ENCODE data around the gene TYROBP.

The TYROBP gene

DNA sequence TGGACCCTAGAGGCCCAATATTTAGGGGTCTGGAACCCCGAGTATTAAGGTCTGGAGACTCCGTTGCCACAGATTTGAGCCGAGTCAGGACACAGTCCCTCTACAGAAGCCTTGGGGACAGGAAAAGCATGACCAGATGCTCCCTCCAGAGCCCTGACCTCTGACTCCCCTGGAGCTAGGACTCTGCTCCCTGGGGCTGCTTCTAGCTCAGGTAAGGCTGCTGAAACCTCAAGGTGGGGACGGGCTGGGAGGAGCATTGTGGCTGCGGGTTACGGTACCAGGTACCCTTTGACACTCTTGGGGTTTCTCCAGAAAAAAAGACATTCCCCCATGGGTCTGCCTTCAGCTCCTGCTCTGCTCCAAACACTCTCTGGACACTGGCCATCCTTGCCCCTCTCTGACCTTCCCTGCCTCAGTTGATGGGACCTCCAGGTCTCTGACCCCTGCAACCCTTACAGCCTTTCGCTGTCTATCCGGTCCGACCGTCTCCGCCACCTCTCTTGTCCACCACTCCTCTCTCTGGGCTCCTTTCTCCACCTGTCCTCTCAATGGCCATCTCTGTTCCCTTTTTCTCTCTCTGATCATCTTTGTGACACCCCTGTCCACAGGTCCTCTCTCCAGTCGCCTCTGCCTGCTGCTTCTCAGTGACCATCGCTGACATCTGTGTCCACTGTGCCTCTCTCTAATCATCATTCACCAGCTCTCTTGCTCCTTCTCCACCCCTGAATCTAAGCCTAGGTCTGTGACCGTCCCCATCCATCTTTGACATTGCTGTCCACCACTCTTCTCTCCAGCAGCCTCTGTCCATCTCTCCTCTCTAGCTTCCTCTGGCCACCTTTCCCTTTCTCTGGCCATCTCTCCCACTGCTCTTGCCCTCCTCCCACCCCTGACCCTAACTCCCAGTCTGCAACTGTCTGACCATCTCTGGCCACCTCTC is 29.5 kb upstream of the TYROBP start:
- peak overlapping the region; percentile 53 for H3K4me3 ChIP-seq (ENCODE audit: low read length)
- DNase-seq (ENCODE audit: low read depth), result no peak
- TF ChIP-seq, protein P1, sequence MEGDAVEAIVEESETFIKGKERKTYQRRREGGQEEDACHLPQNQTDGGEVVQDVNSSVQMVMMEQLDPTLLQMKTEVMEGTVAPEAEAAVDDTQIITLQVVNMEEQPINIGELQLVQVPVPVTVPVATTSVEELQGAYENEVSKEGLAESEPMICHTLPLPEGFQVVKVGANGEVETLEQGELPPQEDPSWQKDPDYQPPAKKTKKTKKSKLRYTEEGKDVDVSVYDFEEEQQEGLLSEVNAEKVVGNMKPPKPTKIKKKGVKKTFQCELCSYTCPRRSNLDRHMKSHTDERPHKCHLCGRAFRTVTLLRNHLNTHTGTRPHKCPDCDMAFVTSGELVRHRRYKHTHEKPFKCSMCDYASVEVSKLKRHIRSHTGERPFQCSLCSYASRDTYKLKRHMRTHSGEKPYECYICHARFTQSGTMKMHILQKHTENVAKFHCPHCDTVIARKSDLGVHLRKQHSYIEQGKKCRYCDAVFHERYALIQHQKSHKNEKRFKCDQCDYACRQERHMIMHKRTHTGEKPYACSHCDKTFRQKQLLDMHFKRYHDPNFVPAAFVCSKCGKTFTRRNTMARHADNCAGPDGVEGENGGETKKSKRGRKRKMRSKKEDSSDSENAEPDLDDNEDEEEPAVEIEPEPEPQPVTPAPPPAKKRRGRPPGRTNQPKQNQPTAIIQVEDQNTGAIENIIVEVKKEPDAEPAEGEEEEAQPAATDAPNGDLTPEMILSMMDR (conservative IDR thresholded peaks at IDR 0.05; ENCODE audit: low read length), result no peak

DNA sequence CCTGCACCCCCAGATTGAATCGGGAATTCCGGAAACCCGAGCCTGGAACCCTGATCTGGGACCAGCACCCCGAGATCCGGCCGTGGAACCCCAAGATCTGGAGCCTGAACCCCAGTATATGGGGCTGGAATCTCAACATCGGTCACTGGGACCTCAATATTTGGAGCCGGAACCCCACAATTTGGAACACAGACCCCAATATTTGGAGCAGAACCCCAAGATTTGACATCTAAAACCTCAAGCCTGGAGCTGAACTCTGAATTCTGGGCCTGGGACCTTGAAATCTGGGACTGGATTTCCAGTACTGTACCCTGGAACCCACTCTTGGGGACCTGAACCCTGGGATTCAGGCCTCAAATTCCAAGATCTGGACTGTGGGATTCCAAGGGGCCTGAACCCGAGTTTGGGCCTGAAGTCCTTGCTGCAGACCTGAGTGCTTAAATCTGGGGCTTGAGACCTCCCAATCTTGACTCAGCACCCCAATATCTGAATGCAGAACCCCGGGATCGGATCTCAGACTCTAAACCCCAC is 28.7 kb upstream of the TYROBP start:
- TF ChIP-seq, protein P1 (conservative IDR thresholded peaks at IDR 0.05; ENCODE audit: low read length), result no peak
- no peak for DNase-seq (ENCODE audit: low read depth)

DNA sequence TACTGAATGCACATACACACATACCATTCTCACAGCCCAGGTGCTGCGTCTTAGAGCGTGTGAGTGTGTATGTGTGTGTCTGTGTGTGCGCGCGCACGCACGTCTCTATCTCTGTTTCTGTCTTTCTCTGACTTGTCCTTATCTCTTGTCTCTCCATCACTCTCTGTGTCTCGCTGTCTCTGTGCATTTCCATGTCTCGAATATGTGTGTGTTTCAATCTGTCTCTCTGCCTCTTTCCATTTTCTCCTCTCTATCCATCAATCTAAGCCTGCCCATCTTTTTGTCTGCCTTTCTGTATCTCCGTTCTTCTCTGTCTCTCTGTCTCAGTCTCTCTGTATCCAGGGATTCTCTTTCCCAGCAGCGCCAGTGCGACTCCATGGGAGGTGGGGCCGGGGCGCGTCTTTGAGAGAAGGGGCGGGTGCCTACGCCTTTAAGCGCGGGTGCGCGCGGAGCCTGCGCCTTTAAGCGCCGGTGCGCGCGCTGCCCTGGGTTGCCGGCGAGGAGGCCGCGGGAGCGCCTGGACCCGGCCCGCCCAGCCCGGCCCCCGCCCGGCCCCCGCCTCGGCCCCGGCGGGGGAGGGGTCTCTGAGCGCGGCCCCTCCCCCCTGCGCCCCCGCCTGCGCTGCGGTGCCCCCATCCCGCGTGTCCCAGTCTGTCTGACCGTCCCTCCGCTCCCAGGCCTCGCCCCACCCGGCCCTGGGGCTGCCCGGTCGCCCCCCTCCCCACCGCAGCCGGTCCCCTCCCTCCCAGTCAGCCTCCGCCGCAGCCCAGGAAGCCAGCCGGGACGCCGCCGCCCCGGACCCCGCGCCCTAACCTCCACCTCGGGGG is 28.0 kb upstream of the TYROBP start, which contains the start of gene LRFN3:
Gene LRFN3, plus strand, starts transcription at position 464 of the 827 bp plus-strand sequence. CDS start 3,052 bp downstream, outside the sequence.
- TF ChIP-seq, protein P1 (conservative IDR thresholded peaks at IDR 0.05; ENCODE audit: low read length), result no peak
- peak; percentile 61 for DNase-seq (ENCODE audit: low read depth)
- H3K4me3 ChIP-seq (ENCODE audit: low read length), result peak within 1 kb of the TSS; percentile 53

More for the DNA sequence above, 28.7 kb upstream of the TYROBP start:
- H3K4me3 ChIP-seq (ENCODE audit: low read length), result peak overlapping the region; percentile 53

DNA sequence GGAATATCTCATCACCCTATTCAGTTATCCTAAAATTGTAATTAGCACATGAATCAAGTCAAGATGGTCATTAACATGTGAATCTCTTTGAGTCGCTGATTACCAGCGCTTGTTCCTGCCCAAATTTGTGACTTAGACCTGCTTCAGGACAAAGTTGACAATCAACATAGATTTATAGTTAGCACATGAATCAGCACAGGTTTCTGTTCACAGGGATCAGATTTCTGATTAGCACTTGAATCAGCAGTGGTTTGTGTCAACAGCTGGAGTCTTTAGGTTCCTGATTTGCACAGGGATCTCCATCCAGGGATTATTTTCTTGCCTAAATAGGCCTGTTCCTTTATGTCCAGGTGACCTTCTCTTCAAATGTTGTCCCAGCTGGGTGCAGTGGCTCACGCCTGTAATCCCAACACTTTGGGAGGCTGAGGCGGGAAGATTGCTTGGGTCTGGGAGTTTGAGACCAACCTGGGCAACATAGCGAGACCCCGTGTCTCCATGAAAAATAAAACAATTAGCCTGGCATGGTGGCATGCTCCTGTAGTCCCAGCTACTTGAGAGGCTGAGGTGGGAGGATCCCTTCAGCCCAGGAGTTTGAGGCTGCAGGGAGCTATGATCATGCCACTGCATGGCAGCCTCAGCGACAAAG is 24.3 kb upstream of the TYROBP start:
- TF ChIP-seq, protein P1 (conservative IDR thresholded peaks at IDR 0.05; ENCODE audit: low read length), result no peak
- no peak for DNase-seq (ENCODE audit: low read depth)
- no peak overlapping the region for H3K4me3 ChIP-seq (ENCODE audit: low read length)

DNA sequence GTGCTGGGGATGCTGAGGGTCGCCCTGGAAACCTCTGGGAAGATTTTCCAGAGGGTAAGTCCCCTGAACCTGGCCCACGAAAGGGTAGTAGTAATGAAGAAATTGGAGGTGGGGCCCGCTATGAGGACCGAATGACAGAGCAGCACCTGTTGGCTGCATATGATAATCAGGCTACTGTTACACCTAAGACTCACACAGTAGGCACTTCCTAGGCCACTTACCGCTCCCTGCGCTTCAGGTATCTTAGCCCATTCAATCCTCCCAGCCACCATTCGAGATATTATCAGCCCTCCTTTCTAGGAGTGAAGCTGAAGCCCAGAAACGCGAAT is 23.7 kb upstream of the TYROBP start:
- H3K4me3 ChIP-seq (ENCODE audit: low read length), result no peak overlapping the region
- TF ChIP-seq, protein P1 (conservative IDR thresholded peaks at IDR 0.05; ENCODE audit: low read length), result no peak

DNA sequence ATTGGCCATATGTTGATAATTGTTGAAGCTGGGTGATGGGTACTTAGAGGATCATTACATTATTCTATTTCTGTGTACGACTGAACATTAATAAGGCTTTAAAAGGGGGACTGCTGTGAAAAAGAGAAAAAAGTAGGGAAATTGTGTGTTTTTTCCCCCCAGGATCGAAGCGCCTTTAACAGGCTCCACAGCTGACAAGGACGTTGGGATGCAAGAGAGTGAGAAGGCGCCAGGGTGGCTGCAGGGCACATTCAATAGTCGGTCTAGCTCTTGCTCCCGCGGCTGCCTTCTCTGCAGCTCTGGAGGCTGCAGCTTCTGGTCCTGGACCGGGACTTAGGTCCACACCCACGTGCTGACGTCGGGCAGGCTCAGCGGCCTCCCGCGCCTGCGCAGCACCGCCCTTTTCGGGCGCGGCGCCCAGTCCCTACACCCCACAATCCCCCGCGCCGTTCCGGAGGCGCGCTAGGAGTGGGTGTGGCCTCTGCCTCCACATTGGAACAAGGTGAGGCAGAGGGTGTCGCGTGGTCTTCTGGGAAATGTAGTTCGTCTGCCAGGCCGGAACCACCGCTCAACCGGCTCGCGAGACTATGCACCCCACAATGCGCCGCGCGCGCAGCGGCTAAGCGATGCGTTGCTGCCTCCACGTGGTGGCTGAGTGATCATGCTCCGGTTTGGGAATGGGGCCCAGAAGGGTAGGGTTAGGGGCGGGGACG is 23.2 kb upstream of the TYROBP start:
- H3K4me3 ChIP-seq (ENCODE audit: low read length), result peak overlapping the region; percentile 43
- TF ChIP-seq, protein P1 (conservative IDR thresholded peaks at IDR 0.05; ENCODE audit: low read length), result peak; percentile 83
- DNase-seq (ENCODE audit: low read depth), result peak; percentile 99

More for the DNA sequence above, 23.7 kb upstream of the TYROBP start:
- no peak for DNase-seq (ENCODE audit: low read depth)

All from AG10803 (cell line).